ENCODE results near the gene DCPS.

Gene DCPS

GRCh38 chr11:126346946-126347345 lies 43.1 kb downstream of the DCPS start:
- peak; percentile 48 for DNase-seq

GRCh38 chr11:126347751-126348668 lies 44.1 kb downstream of the DCPS start:
- DNase-seq = no peak

- peak; percentile 30 for DNase-seq
Observed at GRCh38 chr11:126348806-126349582, 45.1 kb downstream of the DCPS start.

- DNase-seq = no peak
Observed at GRCh38 chr11:126350836-126351235, 47.0 kb downstream of the DCPS start.

- no peak for DNase-seq
Observed at GRCh38 chr11:126352163-126352562, 48.3 kb downstream of the DCPS start.

GRCh38 chr11:126352934-126353801 lies 49.3 kb downstream of the DCPS start:
- peak; percentile 46 for DNase-seq

GRCh38 chr11:126354631-126355323 lies 50.9 kb downstream of the DCPS start:
- DNase-seq = peak; percentile 26

GRCh38 chr11:126355324-126355925 lies 51.6 kb downstream of the DCPS start, which contains the start of gene ST3GAL4:
ST3GAL4 (plus strand) TSS chr11:126355686; CDS start chr11:126406156, 50,470 bp downstream.
- DNase-seq = peak; percentile 94

- DNase-seq = peak; percentile 55
Observed at GRCh38 chr11:126355926-126356897, 52.4 kb downstream of the DCPS start.

GRCh38 chr11:126357055-126357962 lies 53.4 kb downstream of the DCPS start:
- no peak for DNase-seq

- no peak for DNase-seq
Observed at GRCh38 chr11:126357969-126358762, 54.3 kb downstream of the DCPS start.

- peak; percentile 67 for DNase-seq
Observed at GRCh38 chr11:126358763-126359160, 54.9 kb downstream of the DCPS start.

GRCh38 chr11:126359431-126360048 lies 55.7 kb downstream of the DCPS start:
- peak; percentile 99 for DNase-seq

GRCh38 chr11:126360049-126360446 lies 56.2 kb downstream of the DCPS start:
- DNase-seq = no peak

GRCh38 chr11:126361400-126361799 lies 57.5 kb downstream of the DCPS start:
- no peak for DNase-seq

GRCh38 chr11:126362879-126363655 lies 59.2 kb downstream of the DCPS start:
- DNase-seq = no peak

GRCh38 chr11:126363706-126364248 lies 59.9 kb downstream of the DCPS start:
- no peak for DNase-seq
